Skeletal muscle cell (primary cell): ENCODE data around the gene TCEAL3.
"Not testable (repeated sequence)": the region's sequence is repeated elsewhere in the genome, so short reads cannot be mapped to it uniquely, and the experiment has no call there.

Source experiments
- DNase-seq: peaks from one replicate; pipeline ENCODE4 v3.0.0-alpha.2; 2010; ENCODE audit warnings: low read depth
- H3K4me3 ChIP-seq: 2 replicates; pipeline ENCODE4 v1.5.1; 2011; ENCODE audit warnings: low read depth, mild to moderate bottlenecking, control low read depth, low read length, moderate library complexity

The TCEAL3 gene

DNA sequence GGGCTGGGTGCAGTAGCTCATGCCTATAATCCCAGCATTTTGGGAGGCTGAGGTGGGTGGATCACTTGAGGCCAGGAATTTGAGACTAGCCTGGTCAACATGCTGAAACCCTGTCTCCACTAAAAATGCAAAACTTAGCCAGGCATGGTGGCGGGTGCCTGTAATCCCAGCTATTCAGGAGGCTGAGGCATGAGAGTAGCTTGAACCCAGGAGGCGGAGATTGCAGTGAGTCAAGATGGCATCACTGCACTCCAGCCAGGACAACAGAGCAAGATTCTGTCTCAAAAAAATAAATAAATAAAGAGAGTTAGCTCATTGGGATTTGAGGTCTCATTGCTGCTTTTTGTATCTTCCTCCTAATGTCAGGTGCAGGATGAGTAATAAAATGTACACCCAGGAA, 49.3 kb downstream of the TCEAL3 start:
- H3K4me3 ChIP-seq, DNase-seq: not testable (repeated sequence)

DNA sequence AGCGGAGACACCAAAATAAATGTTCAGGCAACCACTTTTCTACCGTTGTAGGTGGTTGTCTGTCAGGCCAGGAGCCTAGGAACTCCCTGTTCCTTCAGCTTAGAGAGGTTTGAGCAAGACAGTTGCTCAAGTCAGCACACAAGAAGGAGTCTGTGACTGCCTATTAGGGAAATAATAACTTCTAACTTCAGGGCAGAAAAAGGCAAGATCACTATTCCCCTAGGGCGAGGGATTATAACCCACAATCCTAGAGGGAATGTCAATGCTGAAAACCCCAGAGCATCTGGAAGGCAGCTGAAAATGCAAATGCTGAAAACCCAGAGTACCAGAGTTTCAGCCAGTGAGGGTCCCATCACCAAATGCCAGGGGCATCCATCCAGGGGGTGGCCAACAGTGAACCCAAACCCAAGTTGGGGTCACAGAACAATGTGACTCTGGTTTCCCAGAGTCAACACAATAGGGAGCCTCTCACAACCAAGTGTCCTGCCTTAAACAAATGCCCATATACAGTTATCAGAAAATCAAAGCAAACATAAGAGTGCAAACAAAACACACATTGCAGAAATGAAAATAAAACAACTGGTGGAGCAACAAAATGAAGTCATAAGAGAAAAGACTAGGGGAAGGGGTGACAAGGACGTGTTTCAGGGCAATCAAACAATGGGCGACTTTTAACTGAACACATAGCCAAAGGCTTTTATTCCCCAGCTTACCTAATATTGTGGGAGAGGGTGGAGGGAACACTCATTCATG, 51.1 kb downstream of the TCEAL3 start:
- no peak overlapping the region for H3K4me3 ChIP-seq
- no peak for DNase-seq

- not testable (repeated sequence) for H3K4me3 ChIP-seq, DNase-seq
Measured at GRCh38 chrX:103659460-103659859, 51.7 kb downstream of the TCEAL3 start.
